ENCODE measurements around the gene VIPR2. TPM values are rescaled to one million over a fixed set of nuclear protein-coding genes. Genes with fewer than 3 reads are reported as not detected.
"Not testable (repeated sequence)": the region's sequence is repeated elsewhere in the genome, so short reads cannot be mapped to it uniquely, and the experiment has no call there.

Gene VIPR2
- total RNA-seq, 6 donors from 2014 or later: 0.30 to 0.74 (median 0.40) TPM; not detected in 3

- TF ChIP-seq CTCF (IDR thresholded peaks at IDR 0.05) (no peak), POLR2AphosphoS5 (IDR thresholded peaks at IDR 0.05) (no peak)
These were observed 143.7 kb downstream of the VIPR2 start for GRCh38 chr7:159000859-159001435.

GRCh38 chr7:159000070-159000469 lies 144.6 kb downstream of the VIPR2 start:
- H3K4me1 ChIP-seq: peaks cover 0 to 5% (median 0%) of the 10 kb centered on the region in 4 donors
- peaks cover 0 to under 1% (median 0%) of the 10 kb centered on the region in 4 donors for H3K9me3 ChIP-seq
- TF ChIP-seq CTCF (IDR thresholded peaks at IDR 0.05) (no peak), POLR2AphosphoS5 (IDR thresholded peaks at IDR 0.05) (no peak), POLR2A (IDR thresholded peaks at IDR 0.05) (no peak), EP300 (IDR thresholded peaks at IDR 0.05) (no peak)
- H3K4me3 ChIP-seq: no peak overlapping the region
- ATAC-seq (ENCODE audit: low FRiP score in 2 of 2) (no peak), DNase-seq (no peak)
- no peak overlapping the region for H3K27ac ChIP-seq
- H3K27me3 ChIP-seq: peaks cover 0 to 9% (median 0%) of the 10 kb centered on the region in 4 donors
- WGBS, 2 donors: 85% methylated on average over 13 of the region's 13 CpGs
- no peaks in the 10 kb centered on the region for H3K36me3 ChIP-seq

More at GRCh38 chr7:159000859-159001435, 143.7 kb downstream of the VIPR2 start:
- WGBS, 2 donors: 78 to 79% methylated on average over 21 of the region's 21 CpGs
- no peaks in the 10 kb centered on the region for H3K9me3 ChIP-seq
- DNase-seq: no peak
- H3K4me1 ChIP-seq: peaks cover 0 to 5% (median 0%) of the 10 kb centered on the region in 4 donors
- ATAC-seq (ENCODE audit: low FRiP score in 2 of 2): no peak
- no peak overlapping the region for H3K4me3 ChIP-seq
- H3K27me3 ChIP-seq: peaks cover 0 to 9% (median 0%) of the 10 kb centered on the region in 4 donors
- H3K36me3 ChIP-seq: no peaks in the 10 kb centered on the region
- H3K27ac ChIP-seq: no peak overlapping the region

GRCh38 chr7:158999496-158999895 lies 145.2 kb downstream of the VIPR2 start:
- TF ChIP-seq EP300 (IDR thresholded peaks at IDR 0.05) (no peak), POLR2AphosphoS5 (IDR thresholded peaks at IDR 0.05) (no peak), CTCF (IDR thresholded peaks at IDR 0.05) (no peak), POLR2A (IDR thresholded peaks at IDR 0.05) (no peak)

GRCh38 chr7:158998261-158998660 lies 146.4 kb downstream of the VIPR2 start:
- not testable (repeated sequence) for ATAC-seq (ENCODE audit: low FRiP score in 2 of 2); H3K27me3 ChIP-seq; DNase-seq; H3K9me3 ChIP-seq; H3K27ac ChIP-seq; H3K4me1 ChIP-seq; H3K36me3 ChIP-seq; H3K4me3 ChIP-seq
- no CpG with 5 or more reads among the region's 9 CpGs for WGBS, 2 donors

More at GRCh38 chr7:158999496-158999895, 145.2 kb downstream of the VIPR2 start:
- ATAC-seq (ENCODE audit: low FRiP score in 2 of 2): peak in 1 of 2 donors; percentile 41
- no peak overlapping the region for H3K27ac ChIP-seq
- WGBS, 2 donors: 90 to 91% methylated on average over 21 of the region's 21 CpGs
- peaks cover 0 to 5% (median 0%) of the 10 kb centered on the region in 4 donors for H3K4me1 ChIP-seq
- peaks cover 0 to 9% (median 0%) of the 10 kb centered on the region in 4 donors for H3K27me3 ChIP-seq
- H3K36me3 ChIP-seq: no peaks in the 10 kb centered on the region
- H3K4me3 ChIP-seq: no peak overlapping the region
- DNase-seq: no peak
- peaks cover 0 to 6% (median 0%) of the 10 kb centered on the region in 4 donors for H3K9me3 ChIP-seq

- Histone ChIP-seq H3K4me1 (peaks cover 0 to 10% (median 0%) of the 10 kb centered on the region in 4 donors), H3K27ac (no peak overlapping the region), H3K27me3 (peaks cover 0 to 9% (median 1%) of the 10 kb centered on the region in 4 donors), H3K36me3 (no peaks in the 10 kb centered on the region), H3K9me3 (peaks cover 0 to 6% (median 1%) of the 10 kb centered on the region in 4 donors), H3K4me3 (no peak overlapping the region)
- TF ChIP-seq POLR2AphosphoS5 (IDR thresholded peaks at IDR 0.05) (no peak), POLR2A (IDR thresholded peaks at IDR 0.05) (no peak)
- WGBS, 2 donors: 36 to 82% methylated on average over 7 to 22 of the region's 22 CpGs
- no peak for DNase-seq
- no peak for ATAC-seq (ENCODE audit: low FRiP score in 2 of 2)
These were observed 147.2 kb downstream of the VIPR2 start for GRCh38 chr7:158997471-158997870.

- Histone ChIP-seq H3K27me3 (peaks cover 0 to 9% (median 1%) of the 10 kb centered on the region in 4 donors), H3K36me3 (no peaks in the 10 kb centered on the region), H3K9me3 (peaks cover 0 to 6% (median 1%) of the 10 kb centered on the region in 4 donors), H3K27ac (no peak overlapping the region), H3K4me1 (peaks cover 0 to 12% (median 0%) of the 10 kb centered on the region in 4 donors), H3K4me3 (no peak overlapping the region)
- WGBS, 2 donors: 44 to 66% methylated on average over 15 to 32 of the region's 32 CpGs
- DNase-seq (no peak), ATAC-seq (ENCODE audit: low FRiP score in 2 of 2) (no peak)
- no peak for TF ChIP-seq CTCF (IDR thresholded peaks at IDR 0.05)
- TF ChIP-seq POLR2A (IDR thresholded peaks at IDR 0.05): no peak
- no peak for TF ChIP-seq EP300 (IDR thresholded peaks at IDR 0.05)
- TF ChIP-seq POLR2AphosphoS5 (IDR thresholded peaks at IDR 0.05): no peak
These were observed 147.6 kb downstream of the VIPR2 start for GRCh38 chr7:158997110-158997453.
